NCI-H82 treated with DMSO at 0.1 percent for 48 hours (cell line): ENCODE measurements around the gene ZNF439.
"Not testable (repeated sequence)": the region's sequence is repeated elsewhere in the genome, so short reads cannot be mapped to it uniquely, and the experiment has no call there.

Experiments used
- DNase-seq: peaks from one replicate; lab custom pipeline; 2025; ENCODE audit not compliant: unreplicated experiment; lab: John Stamatoyannopoulos, UW

ZNF439 gene

DNA sequence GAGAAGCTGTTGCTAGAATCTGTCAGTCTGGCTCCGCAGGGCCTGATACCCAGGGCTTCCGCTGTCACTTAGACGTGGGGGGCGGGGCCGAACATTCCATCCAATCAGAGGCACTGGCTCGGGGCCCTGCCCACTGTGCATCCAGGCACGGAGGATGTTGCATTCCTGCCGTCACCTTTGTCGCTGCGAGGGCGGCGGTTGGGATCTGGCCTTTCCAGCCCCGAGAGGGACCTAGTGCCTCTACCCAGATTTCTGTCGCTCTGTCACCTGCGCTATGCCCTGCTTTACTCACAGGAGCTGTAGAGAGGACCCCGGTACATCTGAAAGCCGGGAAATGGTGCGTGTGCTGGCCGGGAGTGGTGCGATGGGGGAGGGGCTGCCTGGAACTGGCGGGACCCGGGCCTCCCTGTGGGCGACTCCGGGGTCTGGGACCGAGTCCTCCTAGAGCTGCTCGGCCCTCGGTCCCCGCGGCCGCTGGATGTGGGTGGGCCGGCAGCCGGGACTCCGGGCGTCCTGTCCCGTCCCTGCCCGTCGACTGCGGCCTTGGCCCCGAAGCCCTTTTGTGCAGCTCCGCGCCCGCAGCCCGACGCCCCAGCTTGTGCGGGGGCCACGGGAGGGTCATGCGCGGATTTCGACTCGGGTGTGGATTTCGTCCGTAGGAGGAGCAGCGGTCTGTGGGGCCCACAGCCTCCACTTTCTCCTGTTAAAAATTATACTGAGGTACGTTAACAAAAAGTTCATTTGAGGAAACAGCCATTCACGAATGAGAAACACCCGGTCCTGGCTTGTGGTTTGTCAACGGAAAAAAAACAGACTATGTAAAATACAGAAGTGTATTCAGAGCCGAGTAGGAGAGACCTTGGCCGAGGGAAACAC is at the start of gene ZNF439:
TSS of gene ZNF439 (plus strand) at position 133 of the 876 bp plus-strand sequence. CDS start at position 275, 142 bp downstream.
- peak; percentile 12 for DNase-seq

DNA sequence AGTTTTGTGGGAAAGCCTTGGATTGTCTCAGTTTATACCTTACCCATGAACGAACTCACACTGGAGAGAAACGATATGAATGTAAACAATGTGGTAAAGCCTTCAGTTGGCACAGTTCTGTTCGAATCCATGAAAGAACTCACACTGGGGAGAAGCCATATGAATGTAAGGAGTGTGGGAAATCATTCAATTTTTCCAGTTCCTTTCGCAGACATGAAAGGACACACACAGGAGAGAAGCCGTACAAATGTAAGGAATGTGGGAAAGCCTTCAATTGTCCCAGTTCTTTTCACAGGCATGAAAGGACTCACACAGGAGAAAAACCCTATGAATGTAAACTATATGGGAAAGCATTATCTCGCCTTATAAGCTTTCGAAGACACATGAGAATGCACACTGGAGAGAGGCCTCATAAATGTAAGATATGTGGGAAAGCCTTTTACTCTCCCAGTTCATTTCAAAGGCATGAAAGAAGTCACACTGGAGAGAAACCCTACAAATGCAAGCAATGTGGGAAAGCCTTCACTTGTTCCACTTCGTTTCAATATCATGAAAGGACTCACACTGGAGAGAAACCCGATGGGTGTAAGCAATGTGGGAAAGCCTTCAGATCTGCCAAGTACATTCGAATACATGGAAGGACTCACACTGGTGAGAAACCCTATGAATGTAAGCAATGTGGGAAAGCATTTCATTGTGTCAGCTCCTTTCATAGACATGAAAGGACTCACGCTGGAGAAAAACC is 42.0 kb upstream of the ZNF439 start:
- no peak for DNase-seq

DNA sequence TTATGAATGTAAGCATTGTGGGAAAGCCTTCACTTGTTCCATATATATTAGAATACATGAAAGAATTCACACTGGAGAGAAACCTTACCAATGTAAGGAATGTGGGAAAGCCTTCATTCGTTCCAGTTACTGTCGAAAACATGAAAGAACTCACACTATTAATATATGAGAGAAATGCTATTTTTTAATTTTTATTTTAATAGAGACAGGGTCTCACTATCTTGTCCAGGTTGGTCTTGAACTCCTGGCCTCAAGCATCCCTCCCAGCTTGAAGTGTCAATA is 41.5 kb upstream of the ZNF439 start:
- no peak for DNase-seq

DNA sequence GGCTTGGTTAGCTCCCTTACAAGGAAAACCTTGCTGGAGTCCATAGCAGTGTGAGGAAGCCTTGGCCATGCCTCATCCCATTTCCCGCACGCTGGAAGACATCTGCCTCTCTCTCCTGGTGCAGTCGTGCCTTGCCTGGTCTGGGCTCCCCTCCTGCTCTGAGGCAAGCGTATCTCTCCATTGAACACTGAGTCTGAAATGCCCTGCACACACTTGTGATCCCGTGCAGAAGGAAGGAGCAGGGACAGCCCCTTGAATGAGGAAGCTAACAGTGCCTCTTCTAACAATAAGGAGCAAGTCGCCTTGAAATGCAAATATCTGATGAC is 34.9 kb upstream of the ZNF439 start:
- no peak for DNase-seq

DNA sequence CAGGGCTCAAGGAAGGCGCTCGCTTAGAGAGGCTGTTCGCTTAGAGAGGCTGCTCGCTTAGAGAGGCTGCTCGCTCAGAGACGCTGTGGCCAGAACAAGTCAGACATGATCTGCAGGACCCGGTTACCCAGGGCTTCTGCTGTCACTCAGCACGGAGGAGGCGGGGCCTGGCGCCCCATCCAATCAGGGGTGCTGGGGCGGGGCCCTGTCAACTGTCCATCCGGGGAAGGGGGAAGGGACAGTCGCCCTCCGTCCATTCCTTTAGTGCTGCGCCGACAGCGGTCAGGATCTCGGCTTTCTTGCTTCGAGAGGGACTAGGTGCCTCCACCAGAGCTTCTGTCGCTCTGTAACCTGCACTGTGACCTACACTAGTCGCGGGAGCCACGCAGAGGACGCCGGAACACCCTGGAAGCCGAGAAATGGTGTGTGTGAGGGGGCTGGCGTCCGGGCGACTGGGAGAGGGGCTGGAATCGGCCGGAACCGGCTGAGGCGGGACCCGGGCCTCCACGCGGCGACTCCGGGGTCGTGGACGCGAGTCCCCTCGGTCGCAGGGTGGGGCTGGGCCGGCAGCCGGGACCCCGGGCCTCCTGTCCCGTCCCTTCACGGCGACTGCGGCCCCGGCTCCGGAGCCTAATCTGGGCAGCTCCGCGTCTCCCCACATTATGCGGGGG is 34.4 kb upstream of the ZNF439 start, which contains the start of gene ZNF440:
TSS of gene ZNF440 (plus strand) at position 245 of the 671 bp plus-strand sequence. CDS start at position 420, 175 bp downstream.
- DNase-seq, result peak; percentile 54

DNA sequence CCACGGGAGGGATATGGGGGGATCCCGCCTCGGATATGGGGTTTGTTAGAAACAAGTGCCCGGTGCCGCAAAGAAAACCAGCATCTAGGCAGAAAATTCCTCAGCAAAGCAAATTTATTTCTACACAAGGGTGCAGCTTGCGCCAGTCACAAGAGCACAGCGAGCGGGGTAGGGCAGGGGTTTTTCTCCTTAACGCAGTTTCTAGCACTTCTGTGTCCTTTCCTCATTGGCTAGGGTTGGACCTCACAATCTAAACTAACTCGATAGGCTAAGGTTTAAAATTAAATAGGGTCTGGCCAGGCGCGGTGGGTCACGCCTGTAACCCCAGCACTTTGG is 33.9 kb upstream of the ZNF439 start:
- no peak for DNase-seq

- DNase-seq, result no peak
These were observed 26.9 kb upstream of the ZNF439 start for GRCh38 chr19:11821474-11822109.

GRCh38 chr19:11828957-11829876 is 19.3 kb upstream of the ZNF439 start:
- DNase-seq, result not testable (repeated sequence)

- no peak for DNase-seq
These were observed 16.1 kb upstream of the ZNF439 start for GRCh38 chr19:11832253-11832912.

- DNase-seq, result no peak
These were observed 15.0 kb upstream of the ZNF439 start for GRCh38 chr19:11833541-11833940.

DNA sequence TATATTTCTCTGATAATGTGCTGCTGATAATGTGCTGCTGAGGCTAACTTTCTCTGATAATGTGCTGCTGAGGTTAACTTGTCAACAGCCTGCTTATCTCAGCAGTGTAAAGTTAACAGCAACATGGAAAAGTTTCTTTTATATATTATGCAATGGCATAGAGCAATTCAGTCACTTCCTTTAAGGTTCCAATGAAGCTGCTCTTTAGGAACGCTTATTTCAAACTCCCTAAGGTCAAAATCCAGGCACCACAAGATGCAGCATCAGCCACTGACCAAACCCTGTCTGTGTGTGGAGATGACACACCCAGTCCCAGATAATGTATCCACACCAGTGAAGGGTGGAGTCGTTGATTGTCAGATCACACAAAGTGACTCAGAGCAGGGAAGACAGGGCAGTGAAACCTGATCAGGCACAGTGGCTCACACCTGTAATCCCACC is 12.9 kb upstream of the ZNF439 start:
- DNase-seq, result not testable (repeated sequence)

- DNase-seq, result no peak
These were observed 4.8 kb upstream of the ZNF439 start for GRCh38 chr19:11843722-11844121.

DNA sequence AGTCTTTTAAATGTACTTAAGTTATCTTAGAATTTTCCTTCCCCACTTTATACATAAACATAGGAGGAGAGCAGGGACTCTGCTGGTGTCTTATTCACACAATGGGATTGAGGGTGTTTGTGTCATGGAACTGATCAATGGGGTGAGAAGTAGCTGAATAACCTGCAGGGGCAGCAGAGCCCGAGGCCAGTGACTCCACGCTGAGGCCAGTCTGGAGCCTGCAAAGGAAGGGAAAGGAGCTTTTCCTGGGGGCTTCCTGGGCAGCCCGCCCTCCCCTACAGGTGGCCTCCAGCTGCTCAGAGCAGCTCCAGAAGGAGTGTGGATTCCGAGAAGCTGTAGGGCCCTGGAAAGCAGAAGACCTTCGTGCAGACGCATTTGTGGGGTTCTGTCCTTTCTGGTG is 911 bp upstream of the ZNF439 start:
- DNase-seq, result not testable (repeated sequence)

- DNase-seq, result no peak
These were observed 329 bp upstream of the ZNF439 start for GRCh38 chr19:11848200-11848593.

GRCh38 chr19:11850289-11850688 is 1.8 kb downstream of the ZNF439 start:
- DNase-seq, result not testable (repeated sequence)

DNA sequence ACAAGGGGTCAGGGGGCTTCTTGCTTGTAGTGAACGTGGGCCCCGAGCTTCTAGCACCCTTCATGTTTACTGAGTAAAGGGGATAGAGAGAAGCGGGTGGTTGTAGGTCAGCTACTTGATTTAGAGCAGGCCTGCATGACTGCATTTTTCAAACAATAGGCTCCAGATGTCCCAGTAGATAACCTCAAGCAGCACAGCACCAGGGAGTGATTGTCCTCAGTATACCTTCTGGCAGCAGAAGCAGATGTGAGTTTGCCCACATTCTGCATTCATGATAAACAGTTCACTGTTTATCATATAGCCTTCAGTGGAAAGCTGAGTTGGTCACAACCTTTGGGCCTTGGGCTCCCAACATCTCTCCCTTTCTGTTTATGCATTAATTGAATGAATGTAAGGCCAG is 4.8 kb downstream of the ZNF439 start:
- no peak for DNase-seq

- DNase-seq, result no peak
These were observed 8.2 kb downstream of the ZNF439 start for GRCh38 chr19:11856596-11857250.

GRCh38 chr19:11860721-11861120 is 12.2 kb downstream of the ZNF439 start:
- DNase-seq, result no peak

DNA sequence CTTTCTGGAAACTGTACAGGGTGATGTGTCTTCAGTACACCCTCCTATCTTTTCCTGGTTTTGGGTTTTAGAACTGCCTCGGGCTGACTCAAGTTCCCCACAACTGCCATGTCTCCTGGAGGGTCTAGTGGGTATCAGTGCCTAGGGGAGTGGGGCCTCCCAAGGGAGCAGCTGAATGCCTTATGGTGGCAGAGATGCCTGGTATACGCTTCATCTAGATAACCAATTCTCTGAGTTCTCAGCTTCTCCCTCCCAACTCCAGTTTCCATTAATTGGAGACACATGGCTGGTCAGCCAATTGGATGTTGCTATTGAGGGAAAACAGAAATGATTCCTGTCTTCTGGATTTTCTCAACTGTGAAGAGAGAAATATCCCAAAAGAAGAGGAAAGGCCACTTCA is 12.8 kb downstream of the ZNF439 start:
- DNase-seq, result no peak
